Neural progenitor cell (in vitro differentiated cells): Measurements from ENCODE around the gene TSPAN18.

ENCODE experiments used
- CTCF ChIP-seq: fragments of 200-600 bp; sonication (generic); IDR thresholded peaks from 2 replicates; pipeline ENCODE4 v1.5.1; 2017; ENCODE audit warnings: antibody characterized with exemption, mild to moderate bottlenecking
- EZH2phosphoT487 ChIP-seq: fragments of 200-600 bp; sonication (generic); IDR thresholded peaks from 2 replicates; pipeline ENCODE4 v1.6.1; 2017; ENCODE audit warnings: antibody characterized with exemption

- no peak for TF ChIP-seq CTCF
- no peak for TF ChIP-seq EZH2phosphoT487
These were observed 253.0 kb downstream of the TSPAN18 start for GRCh38 chr11:44979543-44980399.
